Pancreas (tissue), 10 donors: ENCODE measurements around the gene CD52. TPM values are rescaled to one million over a fixed set of nuclear protein-coding genes. Genes with fewer than 3 reads are reported as not detected.
A peak's percentile ranks its signal among the peaks of the same experiment; 100 is the strongest.

ENCODE experiments used
- ATAC-seq, 4 donors: fragments of 200-7000 bp; cut with Tn5 transposase; one replicate each; pipeline versions ENCODE4 v1.8.0 to v1.9.1; 2020; ENCODE audit warnings: mild to moderate bottlenecking in 4 of 4, moderate library complexity in 4 of 4
- DNase-seq, 6 donors: peaks; one replicate each; pipeline ENCODE4 v3.0.0-alpha.2; 2020
- FAIRE-seq: peaks from 2 replicates; lab custom pipeline; 2012; peaks lifted over from hg19 to GRCh38; lab: Jason Lieb, UNC
- H3K27ac ChIP-seq, 4 donors: fragments of 200-600 bp; sonication (generic); 1 replicate in 3 of 4; 2 replicates in 1 of 4; pipeline versions ENCODE4 v1.5.0 to v1.8.0; 2020
- H3K27me3 ChIP-seq, 4 donors: fragments of 200-600 bp; one replicate each; pipeline ENCODE4 v1.8.0; 2021
- H3K36me3 ChIP-seq, 3 donors: fragments of 200-600 bp; sonication (generic) in 1 of 3; one replicate each; pipeline versions ENCODE4 v1.5.0 to v1.8.0; 2020 to 2021
- H3K4me1 ChIP-seq, 3 donors: fragments of 200-600 bp; one replicate each; pipeline ENCODE4 v1.8.0; 2021
- H3K4me3 ChIP-seq, 4 donors: fragments of 200-600 bp; sonication (generic) in 2 of 4; one replicate each; pipeline versions ENCODE4 v1.5.0 to v1.8.0; 2020 to 2021
- H3K9me3 ChIP-seq, 4 donors: fragments of 200-600 bp; one replicate each; pipeline ENCODE4 v1.8.0; 2021
- CTCF ChIP-seq, 4 donors: fragments of 200-600 bp; sonication (generic) in 3 of 4; IDR thresholded peaks; one replicate each; pipeline versions ENCODE4 v1.5.0 to v1.8.0; 2021; ENCODE audit warnings: antibody characterized with exemption in 4 of 4
- WGBS, 2 donors: extraction: QIAGEN DNeasy Blood & Tissue Kit; methylation state at CpG; one replicate each; pipeline ENCODE4 v1.1.7; 2013; 5-methylcytosine and 5-hydroxymethylcytosine counted together
- intact Hi-C, 3 donors: fragments of 100-400 bp; cut with DNase I; formaldehyde crosslinking; loops; one replicate each; pipeline versions ENCODE4 v1.11.1 to v1.14.2; 2022
- polyA plus RNA-seq, 2 donors: library from polyadenylated mRNA; stranded (reverse); fragments of 200-250 nt; gene quantifications; one replicate each; pipeline ENCODE4 v1.2.3, GENCODE V29; 2013
- total RNA-seq, 6 donors: library from RNA; stranded (reverse); fragmentation: NEBNext Ultra II Directional in 4 of 6; extraction: Animal tissue kit (Norgen Biotek cat#: 25700) in 4 of 6; gene quantifications; one replicate each; pipeline versions ENCODE4 v1.2.1 to v1.2.4, GENCODE V29; 2021 to 2023
- donor health status: healthy with polysubstance abuse.
- donor health status: DM: no; HTN: no; CAD: no; lungs with moderate emphysema.
- donor health status: DM: no; HTN: no; CAD: no.
- donor health status: control.
- donor health status: control.
- donor health status: Bipolar disorder and iron deficiency.
- donor health status: DM: yes; HTN: yes; CAD: no.
- donor health status: DM: no; HTN: no; CAD: no.
- donor health status: DM: no; HTN: no; CAD: no.
- donor health status: DM: yes; HTN: yes; CAD: no.

CD52 gene
- total and polyA plus RNA-seq, 8 donors: 0.98 to 13.0 (median 3.5) TPM

- ATAC-seq: peak in 1 of 4 donors; percentile 24
- TF ChIP-seq CTCF (IDR thresholded peaks at IDR 0.05): no peak
- Histone ChIP-seq H3K9me3 (no peaks in the 10 kb centered on the region), H3K36me3 (no peaks in the 10 kb centered on the region), H3K4me1 (peaks cover 0 to 9% (median 0%) of the 10 kb centered on the region in 3 donors), H3K27me3 (peaks cover 0 to 18% (median 0%) of the 10 kb centered on the region in 4 donors), H3K4me3 (no peak overlapping the region), H3K27ac (no peak overlapping the region)
- FAIRE-seq: no peak
- DNase-seq: no peak
- 74 to 83% methylated on average over 9 to 10 of the region's 10 CpGs for WGBS, 2 donors
- intact Hi-C loops: no loop called here
Observed at GRCh38 chr1:26357121-26357602, 39.4 kb downstream of the CD52 start.

- intact Hi-C loops: no loop called here
- 32 to 33% methylated on average over 15 of the region's 15 CpGs for WGBS, 2 donors
- H3K27ac ChIP-seq: no peak overlapping the region
- ATAC-seq (peak; percentile 49 to 61 (median 60)), DNase-seq (peak in 2 of 6 donors; percentile 30 to 40), FAIRE-seq (no peak)
- no peak overlapping the region for H3K4me3 ChIP-seq
- no peaks in the 10 kb centered on the region for H3K36me3 ChIP-seq
- H3K4me1 ChIP-seq: peaks cover 0 to 9% (median 0%) of the 10 kb centered on the region in 3 donors
- no peaks in the 10 kb centered on the region for H3K9me3 ChIP-seq
- no peak for TF ChIP-seq CTCF (IDR thresholded peaks at IDR 0.05)
- peaks cover 0 to 18% (median 0%) of the 10 kb centered on the region in 4 donors for H3K27me3 ChIP-seq
Observed at GRCh38 chr1:26358411-26359384, 40.9 kb downstream of the CD52 start.

- peak in 2 of 6 donors; percentile 61 to 70 for DNase-seq
- Histone ChIP-seq H3K4me1 (peaks cover 0 to 9% (median 0%) of the 10 kb centered on the region in 3 donors), H3K27me3 (peaks cover 0 to 18% (median 0%) of the 10 kb centered on the region in 4 donors), H3K9me3 (no peaks in the 10 kb centered on the region), H3K27ac (no peak overlapping the region), H3K36me3 (no peaks in the 10 kb centered on the region), H3K4me3 (peak overlapping the region in 1 of 4 donors; percentile 27)
- ATAC-seq: peak in 2 of 4 donors; percentile 19 to 52
- no peak for TF ChIP-seq CTCF (IDR thresholded peaks at IDR 0.05)
- intact Hi-C loops: no loop called here
- 6% methylated on average over 64 to 67 of the region's 67 CpGs for WGBS, 2 donors
- FAIRE-seq: no peak
Observed at GRCh38 chr1:26359981-26360806, 42.4 kb downstream of the CD52 start.

DNA sequence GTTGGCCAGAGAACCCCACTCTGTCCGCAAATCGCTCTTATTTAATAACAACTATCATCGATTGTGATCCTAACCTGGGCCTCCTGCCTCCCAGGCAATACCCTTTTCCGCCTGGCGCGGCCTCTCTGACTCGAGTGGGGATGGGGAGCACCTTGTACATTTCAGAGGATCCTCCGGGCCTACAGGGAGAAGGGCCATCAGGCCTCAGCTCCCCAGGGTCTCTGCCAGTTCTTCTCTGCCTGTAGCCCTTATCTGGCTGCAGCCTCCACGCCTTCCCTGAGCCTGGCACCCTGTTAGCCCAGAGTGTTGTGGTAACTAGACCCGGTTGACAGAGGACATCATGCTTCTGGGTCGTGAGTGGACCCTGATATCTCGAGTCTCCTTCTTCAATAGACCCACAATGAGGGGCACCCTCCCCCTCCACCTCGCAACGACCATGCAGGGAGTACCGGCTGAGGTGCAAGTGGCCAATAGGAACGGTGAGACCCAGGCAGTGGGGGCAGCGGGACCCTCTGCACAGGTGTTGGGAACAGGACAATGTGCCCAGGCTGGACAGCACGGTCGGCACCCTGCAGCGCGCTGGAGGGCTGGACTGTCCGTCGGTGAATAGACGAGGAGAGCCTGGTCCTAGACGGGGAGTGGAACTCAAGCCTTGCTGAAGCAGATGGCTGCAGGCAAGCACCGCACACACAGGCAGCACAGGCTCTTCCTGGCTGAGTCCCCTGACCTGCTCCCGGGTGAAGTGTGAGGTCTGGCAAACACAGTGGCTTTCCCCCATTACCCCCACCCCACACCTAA is 43.2 kb downstream of the CD52 start:
- no peak for FAIRE-seq
- peaks cover 0 to 18% (median 0%) of the 10 kb centered on the region in 4 donors for H3K27me3 ChIP-seq
- intact Hi-C loops: no loop called here
- H3K27ac ChIP-seq: no peak overlapping the region
- peak overlapping the region in 1 of 4 donors; percentile 27 for H3K4me3 ChIP-seq
- H3K9me3 ChIP-seq: no peaks in the 10 kb centered on the region
- DNase-seq: no peak
- TF ChIP-seq CTCF (IDR thresholded peaks at IDR 0.05): no peak
- ATAC-seq: no peak
- H3K4me1 ChIP-seq: peaks cover 0 to 9% (median 0%) of the 10 kb centered on the region in 3 donors
- 54% methylated on average over 24 to 27 of the region's 27 CpGs for WGBS, 2 donors
- no peaks in the 10 kb centered on the region for H3K36me3 ChIP-seq
